Measurements from ENCODE around the gene VAV1. TPM values are rescaled to one million over a fixed set of nuclear protein-coding genes. Genes with fewer than 3 reads are reported as not detected.

The VAV1 gene
- total and polyA plus RNA-seq, 2 of the 8 experiments (the other 6 are each of a cell fraction or from before 2014, with no cell fraction given): 0.21 to 0.22 TPM

GRCh38 chr19:6769006-6769619, 3.4 kb upstream of the VAV1 start (continued):
- no peak for TF ChIP-seq CHD7 (IDR thresholded peaks at IDR 0.05; ENCODE audit: insufficient replicate concordance, low read length)

Data from H1 (cell line).